BLaER1 treated with 17β-estradiol and CSF1 and Interleukin-3, amounts not matched to agents 10 nM and 100 nM (cell line): ENCODE results near the gene EPHX1.
A peak's percentile ranks its signal among the peaks of the same experiment; 100 is the strongest.
"Not testable (repeated sequence)": the region's sequence is repeated elsewhere in the genome, so short reads cannot be mapped to it uniquely, and the experiment has no call there.

Experiments used
- H3K27ac ChIP-seq, 11 experiments: shearing (Covaris generic); formaldehyde crosslinking; 2 replicates each; pipeline ENCODE4 v1.8.1; 2022
- H3K27me3 ChIP-seq, 11 experiments: shearing (Covaris generic); formaldehyde crosslinking; 2 replicates each; pipeline ENCODE4 v1.8.1; 2022
- H3K36me3 ChIP-seq, 11 experiments: shearing (Covaris generic); formaldehyde crosslinking; 2 replicates each; pipeline ENCODE4 v1.8.1; 2022
- H3K4me1 ChIP-seq, 10 experiments: shearing (Covaris generic); formaldehyde crosslinking; 2 replicates each; pipeline ENCODE4 v1.8.1; 2022
- H3K4me2 ChIP-seq, 11 experiments: shearing (Covaris generic); formaldehyde crosslinking; 2 replicates each; pipeline ENCODE4 v1.8.1; 2022
- H3K4me3 ChIP-seq, 10 experiments: shearing (Covaris generic); formaldehyde crosslinking; 2 replicates each; pipeline ENCODE4 v1.8.1; 2022
- H3K9ac ChIP-seq, 11 experiments: shearing (Covaris generic); formaldehyde crosslinking; 2 replicates each; pipeline ENCODE4 v1.8.1; 2022
- H3K9me3 ChIP-seq, 11 experiments: shearing (Covaris generic); formaldehyde crosslinking; replicated peaks in 1 of 11; 2 replicates each; pipeline ENCODE4 v1.8.1; 2022
- H4K20me1 ChIP-seq, 11 experiments: shearing (Covaris generic); formaldehyde crosslinking; 2 replicates each; pipeline ENCODE4 v1.8.1; 2022
- Cebpa-rat ChIP-seq, 11 experiments: shearing (Covaris generic); IDR thresholded peaks; 2 replicates each; pipeline ENCODE4 v1.8.1; 2022

Gene EPHX1

GRCh38 chr1:225780630-225781029 lies 29.3 kb upstream of the EPHX1 start:
- H3K9me3 ChIP-seq = peaks cover 0 to 11% (median 5%) of the 10 kb centered on the region in 11 experiments; a peak in 11 of 22 replicates
- H3K4me3 ChIP-seq = peak overlapping the region in 2 of 10 experiments; percentile 70 to 76; a peak in 4 of 20 replicates
- H3K4me1 ChIP-seq = peaks cover 40 to 63% (median 57%) of the 10 kb centered on the region in 10 experiments
- peak overlapping the region in 9 of 11 experiments; percentile 6 to 99 (median 35); a peak in 12 of 22 replicates for H3K27ac ChIP-seq
- no peak for TF ChIP-seq Cebpa-rat (IDR thresholded peaks at IDR 0.05)
- 0 out of 22 replicates have a peak overlapping the region, but pooled peaks of 2 of the 11 experiments have one; percentile 1 to 40 for H3K9ac ChIP-seq
- peaks cover 32 to 62% (median 51%) of the 10 kb centered on the region in 11 experiments; a peak in 21 of 22 replicates for H4K20me1 ChIP-seq
- H3K4me2 ChIP-seq = peak overlapping the region; percentile 87 to 97 (median 95)
- H3K27me3 ChIP-seq = no peaks in the 10 kb centered on the region
- H3K36me3 ChIP-seq = peaks cover 38 to 70% (median 62%) of the 10 kb centered on the region in 11 experiments

DNA sequence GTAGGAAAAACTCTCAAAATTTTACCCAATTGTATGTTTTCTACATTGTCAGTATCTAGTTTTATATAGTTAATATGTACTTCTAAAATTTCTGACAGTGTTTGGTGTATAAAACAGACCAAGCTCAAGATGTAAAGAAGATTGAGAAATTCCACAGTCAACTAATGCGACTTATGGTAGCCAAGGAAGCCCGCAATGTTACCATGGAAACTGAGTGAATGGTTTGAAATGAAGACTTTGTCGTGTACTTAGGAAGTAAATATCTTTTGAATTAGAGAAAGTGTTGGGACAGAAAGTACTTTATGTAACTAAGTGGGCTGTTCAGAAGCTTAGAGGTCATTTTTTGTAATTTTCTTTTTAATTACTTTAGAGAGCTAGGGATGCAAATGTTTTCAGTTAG lies 20.8 kb upstream of the EPHX1 start:
- peaks cover 97 to 100% (median 99%) of the 10 kb centered on the region in 11 experiments for H3K36me3 ChIP-seq
- not testable (repeated sequence) for H3K9ac ChIP-seq, H3K4me2 ChIP-seq, H3K4me1 ChIP-seq, H3K27ac ChIP-seq, H3K27me3 ChIP-seq, H3K4me3 ChIP-seq
- peaks cover 0 to 27% (median 18%) of the 10 kb centered on the region in 11 experiments; a peak in 12 of 22 replicates for H4K20me1 ChIP-seq
- H3K9me3 ChIP-seq = peaks cover 28 to 96% (median 78%) of the 10 kb centered on the region in 11 experiments

DNA sequence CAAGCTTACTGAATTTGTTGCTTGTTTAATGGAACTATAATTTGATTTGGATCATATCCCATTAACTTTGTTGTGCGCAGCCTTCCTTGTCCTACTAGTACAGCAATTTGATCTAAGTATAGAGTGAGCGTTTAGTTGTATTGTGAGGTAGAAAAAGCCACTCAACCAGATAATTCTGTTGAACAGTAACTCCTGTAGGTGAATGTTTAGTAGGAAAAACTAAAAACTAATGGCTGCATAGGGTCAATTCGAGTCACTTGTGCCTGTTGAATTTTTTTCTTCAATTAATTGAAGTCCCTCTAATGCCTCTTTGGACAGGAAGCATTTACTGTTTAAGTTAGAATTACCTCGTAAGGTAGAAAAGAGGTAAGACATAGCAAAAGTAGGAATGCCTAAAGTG lies 15.0 kb upstream of the EPHX1 start:
- Histone ChIP-seq H3K27me3 (no peaks in the 10 kb centered on the region), H3K36me3 (peaks cover 53 to 85% (median 67%) of the 10 kb centered on the region in 11 experiments), H3K4me1 (no peaks in the 10 kb centered on the region), H3K4me3 (no peak overlapping the region), H3K9me3 (peaks cover 40 to 66% (median 63%) of the 10 kb centered on the region in 11 experiments), H3K27ac (no peak overlapping the region), H3K9ac (no peak overlapping the region), H3K4me2 (no peak overlapping the region), H4K20me1 (no peaks in the 10 kb centered on the region)
- no peak for TF ChIP-seq Cebpa-rat (IDR thresholded peaks at IDR 0.05)

DNA sequence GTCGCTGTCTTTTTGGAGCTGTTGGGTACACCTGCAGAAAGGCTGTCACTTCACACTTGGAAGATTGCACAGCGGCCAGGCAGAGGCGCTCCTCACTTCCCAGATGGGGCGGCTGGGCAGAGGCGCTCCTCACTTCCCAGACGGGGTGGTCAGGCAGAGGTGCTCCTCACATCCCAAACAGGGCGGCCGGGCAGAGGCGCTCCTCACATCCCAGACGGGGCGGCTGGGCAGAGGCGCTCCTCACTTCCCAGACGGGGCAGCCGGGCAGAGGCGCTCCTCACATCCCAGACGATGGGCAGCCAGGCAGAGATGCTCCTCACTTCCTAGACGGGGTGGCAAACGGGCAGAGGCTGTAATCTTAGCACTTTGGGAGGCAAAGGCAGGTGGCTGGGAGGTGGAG lies 13.8 kb upstream of the EPHX1 start:
- not testable (repeated sequence) for H3K4me3 ChIP-seq, H3K9ac ChIP-seq, H4K20me1 ChIP-seq, H3K4me2 ChIP-seq, H3K27ac ChIP-seq, H3K4me1 ChIP-seq, H3K27me3 ChIP-seq
- H3K9me3 ChIP-seq = peaks cover 33 to 56% (median 52%) of the 10 kb centered on the region in 11 experiments
- peaks cover 41 to 75% (median 57%) of the 10 kb centered on the region in 11 experiments for H3K36me3 ChIP-seq

DNA sequence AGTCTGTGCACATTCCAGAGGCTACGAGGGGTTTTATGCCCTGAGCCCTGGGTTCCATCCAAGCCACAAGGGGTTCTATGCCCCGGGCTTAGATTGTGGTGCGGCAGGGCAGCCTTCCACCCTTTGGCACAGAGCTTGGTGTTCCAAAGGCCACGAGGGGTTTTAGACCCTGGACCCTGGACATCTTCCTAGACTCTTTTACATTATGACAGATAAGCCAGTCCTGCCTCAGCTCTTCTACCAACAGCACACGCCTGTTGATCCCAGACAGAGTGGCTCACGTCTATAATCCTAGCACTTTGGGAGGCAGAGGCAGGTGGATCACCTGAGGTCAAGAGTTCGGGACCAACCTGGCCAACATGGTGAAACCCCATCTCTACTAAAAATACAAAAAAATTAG lies 8.8 kb upstream of the EPHX1 start:
- H3K4me3 ChIP-seq, H3K4me1 ChIP-seq, H3K9me3 ChIP-seq, H3K4me2 ChIP-seq, H3K27ac ChIP-seq, H3K9ac ChIP-seq, H4K20me1 ChIP-seq, H3K27me3 ChIP-seq: not testable (repeated sequence)
- peaks cover 0 to 31% (median 8%) of the 10 kb centered on the region in 11 experiments; a peak in 12 of 22 replicates for H3K36me3 ChIP-seq

GRCh38 chr1:225806249-225806648 lies 3.7 kb upstream of the EPHX1 start:
- Histone ChIP-seq H3K9me3 (no peaks in the 10 kb centered on the region), H3K9ac (no peak overlapping the region), H3K4me1 (peaks cover 12 to 24% (median 14%) of the 10 kb centered on the region in 10 experiments; a peak in 17 of 20 replicates), H4K20me1 (peaks cover 0 to 7% (median 0%) of the 10 kb centered on the region in 11 experiments; a peak in 7 of 22 replicates), H3K4me3 (no peak overlapping the region), H3K4me2 (no peak overlapping the region), H3K36me3 (0 out of 22 replicates have a peak, but pooled peaks cover 0 to 5% (median 0%) of the 10 kb centered on the region in 11 experiments), H3K27ac (no peak overlapping the region), H3K27me3 (peaks cover 0 to 6% (median 0%) of the 10 kb centered on the region in 11 experiments; a peak in 4 of 22 replicates)
- no peak for TF ChIP-seq Cebpa-rat (IDR thresholded peaks at IDR 0.05)

GRCh38 chr1:225806736-225807135 lies 3.2 kb upstream of the EPHX1 start:
- H3K4me2 ChIP-seq, H3K9ac ChIP-seq, H3K27me3 ChIP-seq, H3K36me3 ChIP-seq, H3K27ac ChIP-seq, H3K9me3 ChIP-seq, H3K4me3 ChIP-seq: not testable (repeated sequence)
- Histone ChIP-seq H4K20me1 (peaks cover 0 to 11% (median under 1%) of the 10 kb centered on the region in 11 experiments; a peak in 7 of 22 replicates), H3K4me1 (peaks cover 13 to 24% (median 16%) of the 10 kb centered on the region in 10 experiments; a peak in 17 of 20 replicates)

GRCh38 chr1:225808136-225808535 lies 1.8 kb upstream of the EPHX1 start:
- no peaks in the 10 kb centered on the region for H3K9me3 ChIP-seq
- no peak for TF ChIP-seq Cebpa-rat (IDR thresholded peaks at IDR 0.05)
- H3K4me1 ChIP-seq = peaks cover 13 to 26% (median 18%) of the 10 kb centered on the region in 10 experiments; a peak in 18 of 20 replicates
- no peak overlapping the region for H3K27ac ChIP-seq
- no peak overlapping the region for H3K9ac ChIP-seq
- H4K20me1 ChIP-seq = peaks cover 0 to 13% (median 5%) of the 10 kb centered on the region in 11 experiments; a peak in 8 of 22 replicates
- no peak overlapping the region for H3K4me3 ChIP-seq
- 0 out of 22 replicates have a peak, but pooled peaks cover 0 to 3% (median 0%) of the 10 kb centered on the region in 11 experiments for H3K36me3 ChIP-seq
- no peak overlapping the region for H3K4me2 ChIP-seq
- H3K27me3 ChIP-seq = peaks cover 0 to 9% (median 0%) of the 10 kb centered on the region in 11 experiments; a peak in 4 of 22 replicates

DNA sequence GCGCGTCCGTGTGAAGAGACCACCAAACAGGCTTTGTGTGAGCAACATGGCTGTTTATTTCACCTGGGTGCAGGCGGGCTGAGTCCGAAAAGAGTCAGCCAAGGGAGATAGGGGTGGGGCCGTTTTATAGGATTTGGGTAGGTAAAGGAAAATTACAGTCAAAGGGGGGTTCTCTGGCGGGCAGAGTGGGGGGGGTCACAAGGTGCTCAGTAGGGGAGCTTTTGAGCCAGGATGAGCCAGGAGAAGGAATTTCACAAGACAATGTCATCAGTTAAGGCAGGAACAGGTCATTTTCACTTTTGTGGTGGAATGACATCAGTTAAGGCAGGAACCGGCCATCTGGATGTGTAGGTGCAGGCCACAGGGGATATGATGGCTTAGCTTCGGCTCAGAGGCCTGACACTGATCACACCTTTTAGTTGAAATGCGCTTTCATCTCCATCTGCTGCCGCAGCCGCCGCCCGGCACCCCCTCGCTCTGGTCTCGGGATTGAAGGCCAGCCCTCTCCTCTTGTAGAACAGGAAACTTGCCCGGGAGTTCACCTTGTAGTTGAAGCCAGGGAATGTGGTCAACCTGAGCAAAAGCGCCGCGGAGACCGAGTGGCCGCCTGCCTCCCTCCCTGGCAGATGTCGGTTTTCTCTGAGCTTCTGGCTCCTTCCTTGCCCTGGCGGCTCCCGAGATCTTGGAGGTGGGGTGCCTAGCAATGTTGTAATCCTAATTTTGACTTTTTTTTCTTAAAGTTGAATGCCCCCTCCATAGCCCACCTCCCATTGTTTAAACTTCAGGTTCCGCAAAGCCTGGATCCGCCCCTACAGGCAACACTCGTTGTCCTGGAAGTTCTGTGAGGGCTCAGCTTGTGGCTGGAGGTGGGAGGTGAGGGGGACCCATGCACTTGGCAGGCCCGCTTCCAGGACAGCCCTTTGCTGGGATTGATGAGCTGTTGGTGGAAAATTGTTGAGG lies 935 bp downstream of the EPHX1 start:
- not testable (repeated sequence) for H3K9me3 ChIP-seq, H3K36me3 ChIP-seq, H3K27me3 ChIP-seq
- Histone ChIP-seq H3K9ac (peak overlapping the region; percentile 72 to 84 (median 81)), H3K4me2 (peak overlapping the region; percentile 86 to 97 (median 93)), H3K4me3 (peak overlapping the region; percentile 64 to 86 (median 74)), H4K20me1 (peaks cover 0 to 13% (median 5%) of the 10 kb centered on the region in 11 experiments; a peak in 8 of 22 replicates), H3K27ac (peak overlapping the region in 9 of 11 experiments; percentile 41 to 78 (median 63); a peak in 12 of 22 replicates), H3K4me1 (peaks cover 21 to 33% (median 30%) of the 10 kb centered on the region in 10 experiments; a peak in 19 of 20 replicates)
